22Rv1 (cell line): ENCODE measurements around the gene TTLL8.

Experiments used
- H3K27ac ChIP-seq: fragments of 450-650 bp; 2 replicates; pipeline ENCODE4 v1.5.1; 2017
- ZFX ChIP-seq: fragments of 450-650 bp; IDR thresholded peaks from 2 replicates; pipeline ENCODE4 v1.6.1; 2017; ENCODE audit warnings: antibody characterized with exemption, borderline replicate concordance
- TF ChIP-seq, protein P1 (sequence below): fragments of 450-650 bp; IDR thresholded peaks from 2 replicates; pipeline ENCODE4 v1.5.1; 2017; ENCODE audit warnings: mild to moderate bottlenecking

Gene TTLL8

DNA sequence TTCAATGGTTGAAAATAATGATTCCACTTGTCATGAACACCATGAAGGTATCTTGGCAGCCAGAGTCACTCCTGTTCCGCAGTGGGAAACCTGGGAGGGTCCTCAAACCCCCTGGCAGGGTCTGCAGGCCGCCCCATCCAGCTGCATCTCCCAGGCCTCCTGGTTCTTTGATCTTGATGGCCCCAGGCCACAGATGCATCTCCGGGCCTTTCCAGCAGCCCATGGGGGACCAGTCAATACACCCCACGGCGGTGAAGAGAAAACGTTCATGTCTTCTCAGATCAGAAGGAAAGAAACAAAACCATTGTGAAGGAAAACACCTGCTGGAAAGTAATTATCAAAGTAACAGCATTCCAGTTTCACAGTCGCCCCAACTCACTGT, 1.8 kb upstream of the TTLL8 start:
- no peak overlapping the region for H3K27ac ChIP-seq
- TF ChIP-seq, protein P1, sequence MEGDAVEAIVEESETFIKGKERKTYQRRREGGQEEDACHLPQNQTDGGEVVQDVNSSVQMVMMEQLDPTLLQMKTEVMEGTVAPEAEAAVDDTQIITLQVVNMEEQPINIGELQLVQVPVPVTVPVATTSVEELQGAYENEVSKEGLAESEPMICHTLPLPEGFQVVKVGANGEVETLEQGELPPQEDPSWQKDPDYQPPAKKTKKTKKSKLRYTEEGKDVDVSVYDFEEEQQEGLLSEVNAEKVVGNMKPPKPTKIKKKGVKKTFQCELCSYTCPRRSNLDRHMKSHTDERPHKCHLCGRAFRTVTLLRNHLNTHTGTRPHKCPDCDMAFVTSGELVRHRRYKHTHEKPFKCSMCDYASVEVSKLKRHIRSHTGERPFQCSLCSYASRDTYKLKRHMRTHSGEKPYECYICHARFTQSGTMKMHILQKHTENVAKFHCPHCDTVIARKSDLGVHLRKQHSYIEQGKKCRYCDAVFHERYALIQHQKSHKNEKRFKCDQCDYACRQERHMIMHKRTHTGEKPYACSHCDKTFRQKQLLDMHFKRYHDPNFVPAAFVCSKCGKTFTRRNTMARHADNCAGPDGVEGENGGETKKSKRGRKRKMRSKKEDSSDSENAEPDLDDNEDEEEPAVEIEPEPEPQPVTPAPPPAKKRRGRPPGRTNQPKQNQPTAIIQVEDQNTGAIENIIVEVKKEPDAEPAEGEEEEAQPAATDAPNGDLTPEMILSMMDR, result no peak
- no peak for TF ChIP-seq ZFX

DNA sequence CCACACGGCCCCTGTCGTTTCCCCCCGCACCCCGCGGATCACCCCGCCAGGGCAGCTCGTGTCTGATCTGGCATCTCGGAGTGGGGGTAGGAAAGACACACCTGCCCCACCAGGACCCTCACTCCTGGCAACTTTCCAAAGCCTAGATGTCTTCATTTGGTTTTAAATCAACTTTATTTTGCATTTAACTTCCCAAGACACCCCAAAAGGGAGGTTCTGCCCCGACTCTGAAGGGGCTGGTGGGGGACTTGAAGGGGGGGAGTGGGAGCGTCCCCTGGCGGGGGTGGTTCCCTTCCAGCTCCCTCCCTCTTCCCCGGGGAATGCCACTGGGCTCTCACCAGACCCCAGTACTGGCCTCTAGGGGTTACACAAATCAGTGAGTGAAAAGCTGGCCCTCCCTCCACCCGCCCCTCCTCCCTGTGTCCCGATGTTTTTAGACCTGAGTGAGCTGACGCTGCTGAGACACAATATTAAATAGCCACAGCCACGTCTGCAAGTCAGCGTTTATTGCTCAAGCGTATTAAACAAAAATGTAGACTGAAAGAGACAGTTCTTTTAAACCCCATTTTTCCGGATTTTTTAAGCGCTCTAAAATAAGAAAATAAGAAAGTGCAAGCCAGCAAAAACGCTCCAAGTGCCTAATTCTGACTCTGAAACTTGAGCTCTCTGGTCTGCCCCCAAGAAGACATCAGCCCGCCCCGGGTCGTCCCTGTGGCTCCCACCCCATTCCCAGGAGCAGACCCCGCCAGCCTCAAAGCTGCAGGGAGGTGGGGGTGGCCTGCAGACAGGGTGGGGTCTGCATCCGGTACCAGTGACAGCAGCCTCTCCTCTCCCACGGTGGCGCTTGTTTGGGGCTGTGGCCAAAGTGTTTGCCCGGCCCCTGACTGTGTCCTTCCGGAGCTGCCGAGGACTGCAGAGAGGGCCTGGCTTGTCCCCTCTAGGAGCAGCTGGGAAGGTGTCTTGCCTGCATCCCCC, 1.1 kb upstream of the TTLL8 start:
- no peak overlapping the region for H3K27ac ChIP-seq
- TF ChIP-seq ZFX, result no peak
- TF ChIP-seq, protein P1, result no peak

DNA sequence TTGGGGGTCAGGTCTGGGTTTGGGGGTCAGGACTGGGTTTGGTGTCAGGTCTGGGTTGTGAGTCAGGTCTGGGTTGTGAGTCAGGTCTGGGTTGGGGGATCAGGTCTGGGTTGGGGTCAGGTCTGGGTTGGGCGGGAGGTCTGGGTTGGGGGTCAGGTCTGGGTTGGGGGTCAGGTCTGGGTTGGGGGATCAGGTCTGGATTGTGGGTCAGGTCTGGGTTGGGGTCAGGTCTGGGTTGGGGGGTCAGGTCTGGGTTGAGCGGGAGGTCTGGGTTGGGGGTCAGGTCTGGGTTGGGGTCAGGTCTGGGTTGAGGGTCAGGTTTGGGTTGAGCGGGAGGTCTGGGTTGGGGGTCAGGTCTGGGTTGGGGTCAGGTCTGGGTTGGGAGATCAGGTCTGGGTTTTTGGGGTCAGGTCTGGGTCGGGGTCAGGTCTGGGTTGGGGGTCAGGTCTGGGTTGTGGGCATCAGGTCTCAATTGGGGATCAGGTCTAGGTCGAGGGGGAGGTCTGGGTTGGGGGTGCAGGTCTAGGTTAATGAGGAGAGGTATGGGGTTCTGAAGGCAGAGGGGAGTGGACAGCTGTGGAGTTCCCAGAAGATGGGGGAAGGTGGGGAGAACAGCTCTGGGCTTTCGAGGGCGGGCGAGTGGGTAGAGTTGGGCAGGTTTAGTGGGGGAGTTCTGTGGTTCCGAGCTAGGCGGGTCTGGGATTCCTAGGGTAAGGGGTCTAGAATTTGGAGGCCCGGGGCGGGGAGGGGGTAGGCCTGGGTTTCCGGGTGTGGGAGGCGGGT, 629 bp downstream of the TTLL8 start:
- H3K27ac ChIP-seq, result no peak overlapping the region
- TF ChIP-seq, protein P1, result no peak
- TF ChIP-seq ZFX, result no peak

DNA sequence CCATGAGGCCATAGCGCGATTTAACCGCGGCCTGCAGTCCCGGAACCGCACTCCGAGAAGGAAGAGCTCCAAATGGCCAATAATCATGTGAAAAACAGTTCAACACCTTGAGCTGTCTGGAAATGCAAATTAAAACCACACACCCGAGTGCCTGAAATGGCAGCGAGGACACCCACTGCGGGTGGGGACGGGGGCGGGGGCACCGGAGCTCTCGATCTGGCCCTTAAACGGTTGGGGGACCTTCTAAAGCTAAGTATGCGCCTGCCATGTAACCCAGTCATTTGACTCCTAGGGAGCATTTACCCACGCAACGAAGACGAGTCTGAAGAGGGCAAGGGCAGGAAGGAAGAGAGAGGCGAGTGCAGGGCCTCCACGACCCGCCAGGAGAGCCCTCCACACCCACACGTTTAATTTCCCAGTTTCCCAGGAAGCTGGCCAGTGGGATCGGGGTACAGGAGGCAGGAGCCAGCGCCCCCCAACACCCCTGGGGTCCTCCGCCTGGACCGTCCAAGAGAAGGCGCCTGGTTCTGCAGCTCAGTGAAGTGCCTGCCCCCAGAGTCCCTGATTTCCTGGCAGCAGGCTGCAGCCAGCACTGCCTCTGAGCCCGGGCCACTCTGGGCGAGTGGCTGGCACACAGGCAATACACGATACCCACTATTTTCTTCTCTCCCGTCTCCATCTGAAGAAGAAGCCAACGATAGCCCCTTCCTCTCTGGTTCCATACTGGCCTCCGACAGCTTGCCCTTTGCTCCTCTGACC, 1.7 kb downstream of the TTLL8 start:
- no peak for TF ChIP-seq ZFX
- TF ChIP-seq, protein P1, result no peak
- H3K27ac ChIP-seq, result no peak overlapping the region

DNA sequence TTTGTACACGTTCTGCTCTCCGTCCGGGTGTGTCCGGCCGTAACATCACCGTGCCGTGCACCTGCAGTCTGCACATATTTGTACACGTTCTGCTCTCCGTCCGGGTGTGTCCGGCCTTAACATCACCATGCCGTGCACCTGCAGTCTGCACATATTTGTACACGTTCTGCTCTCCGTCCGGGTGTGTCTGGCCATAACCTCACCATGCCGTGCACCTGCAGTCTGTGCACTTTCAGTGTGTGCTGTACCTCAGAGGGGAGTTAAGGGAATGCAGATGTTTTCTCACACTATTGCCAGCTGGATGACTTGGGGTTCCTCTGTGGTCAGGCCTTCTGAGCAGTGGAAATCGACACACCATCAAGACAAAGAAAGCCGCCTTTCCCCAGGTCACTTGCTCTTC, 4.2 kb downstream of the TTLL8 start:
- TF ChIP-seq, protein P1, result no peak
- no peak for TF ChIP-seq ZFX

DNA sequence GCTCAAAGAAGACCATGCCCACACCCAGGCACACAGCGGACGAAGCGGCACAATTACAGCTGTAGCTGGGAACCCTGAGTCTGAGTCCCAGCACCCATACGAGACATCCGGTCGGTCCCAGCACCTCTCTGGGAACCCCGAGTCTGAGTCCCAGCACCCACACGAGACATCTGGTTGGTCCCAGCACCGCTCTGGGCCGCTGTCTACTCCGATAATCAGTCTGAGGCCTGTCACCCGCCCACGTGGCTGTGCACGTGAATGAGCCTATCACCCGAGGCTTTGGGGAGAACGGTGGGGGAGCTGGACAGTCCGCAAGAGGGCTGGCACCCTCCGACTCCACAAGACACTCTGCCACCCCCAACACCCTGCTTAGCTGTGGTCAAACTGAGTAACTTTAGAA, 6.2 kb downstream of the TTLL8 start:
- no peak for TF ChIP-seq ZFX
- TF ChIP-seq, protein P1, result no peak
- H3K27ac ChIP-seq, result no peak overlapping the region

More for the DNA sequence above, 4.2 kb downstream of the TTLL8 start:
- no peak overlapping the region for H3K27ac ChIP-seq
